ENCODE measurements around the gene CCDC93.

DNA sequence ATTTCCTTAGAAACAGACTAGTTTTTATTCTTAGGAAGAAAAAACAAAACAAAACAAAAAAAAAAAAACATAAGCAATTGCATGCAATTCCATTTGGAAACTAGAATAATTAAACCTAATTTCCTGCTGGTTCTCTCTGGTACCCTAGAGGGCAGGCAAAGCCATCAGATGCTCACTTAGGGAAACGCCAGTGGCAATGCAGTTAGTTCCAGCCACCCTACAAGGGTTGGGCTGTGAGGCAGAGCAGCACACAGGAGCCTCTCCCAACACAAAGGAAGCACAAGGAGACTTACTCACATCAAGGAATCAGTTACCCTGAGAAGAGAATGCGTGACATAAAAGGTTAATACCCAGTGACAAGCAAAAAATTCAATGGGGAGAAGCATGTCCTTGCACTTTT lies 28.8 kb downstream of the CCDC93 start:
- TF ChIP-seq, protein P1, sequence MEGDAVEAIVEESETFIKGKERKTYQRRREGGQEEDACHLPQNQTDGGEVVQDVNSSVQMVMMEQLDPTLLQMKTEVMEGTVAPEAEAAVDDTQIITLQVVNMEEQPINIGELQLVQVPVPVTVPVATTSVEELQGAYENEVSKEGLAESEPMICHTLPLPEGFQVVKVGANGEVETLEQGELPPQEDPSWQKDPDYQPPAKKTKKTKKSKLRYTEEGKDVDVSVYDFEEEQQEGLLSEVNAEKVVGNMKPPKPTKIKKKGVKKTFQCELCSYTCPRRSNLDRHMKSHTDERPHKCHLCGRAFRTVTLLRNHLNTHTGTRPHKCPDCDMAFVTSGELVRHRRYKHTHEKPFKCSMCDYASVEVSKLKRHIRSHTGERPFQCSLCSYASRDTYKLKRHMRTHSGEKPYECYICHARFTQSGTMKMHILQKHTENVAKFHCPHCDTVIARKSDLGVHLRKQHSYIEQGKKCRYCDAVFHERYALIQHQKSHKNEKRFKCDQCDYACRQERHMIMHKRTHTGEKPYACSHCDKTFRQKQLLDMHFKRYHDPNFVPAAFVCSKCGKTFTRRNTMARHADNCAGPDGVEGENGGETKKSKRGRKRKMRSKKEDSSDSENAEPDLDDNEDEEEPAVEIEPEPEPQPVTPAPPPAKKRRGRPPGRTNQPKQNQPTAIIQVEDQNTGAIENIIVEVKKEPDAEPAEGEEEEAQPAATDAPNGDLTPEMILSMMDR (optimal IDR thresholded peaks at IDR 0.05 in 1 of 3, IDR thresholded peaks at IDR 0.05 in 1 of 3, conservative IDR thresholded peaks at IDR 0.05 in 1 of 3; ENCODE audit: extremely low read depth in 1 of 3, insufficient read depth in 2 of 3, low read length in 3 of 3), result no peak
- no peak for TF ChIP-seq EZH2 (IDR thresholded peaks at IDR 0.05; ENCODE audit: low read length)
